Tibial artery (tissue), 4 donors: ENCODE measurements around the gene EPN2.
A peak's percentile ranks its signal among the peaks of the same experiment; 100 is the strongest.

Experiments
- DNase-seq, 2 donors: peaks; one replicate each; pipeline ENCODE4 v3.0.0-alpha.2; 2019
- H3K27ac ChIP-seq, 2 donors: fragments of 200-600 bp; sonication (generic) in 1 of 2; 1 replicate in 1 of 2; 2 replicates in 1 of 2; pipeline ENCODE4 v1.5.1; 2018 to 2019; ENCODE audit warnings: mild to moderate bottlenecking in 1 of 2
- H3K27me3 ChIP-seq, 2 donors: fragments of 200-600 bp; sonication (generic) in 1 of 2; one replicate each; pipeline versions ENCODE4 v1.5.1 to v1.6.0; 2016 to 2019
- H3K36me3 ChIP-seq, 3 donors: fragments of 200-600 bp; sonication (generic) in 2 of 3; one replicate each; pipeline ENCODE4 v1.5.1; 2016 to 2019; ENCODE audit warnings: mild to moderate bottlenecking in 2 of 3
- H3K4me1 ChIP-seq, 4 donors: fragments of 200-600 bp; sonication (generic) in 2 of 4; 1 replicate in 3 of 4; 2 replicates in 1 of 4; pipeline ENCODE4 v1.5.1; 2016 to 2019
- H3K4me3 ChIP-seq, 2 donors: fragments of 200-600 bp; sonication (generic) in 1 of 2; 1 replicate in 1 of 2; 2 replicates in 1 of 2; pipeline ENCODE4 v1.5.1; 2018 to 2019; ENCODE audit warnings: mild to moderate bottlenecking in 2 of 2
- H3K9me3 ChIP-seq, 3 donors: fragments of 200-600 bp; sonication (generic) in 1 of 3; one replicate each; pipeline ENCODE4 v1.5.1; 2016 to 2019
- intact Hi-C: fragments of 100-400 bp; cut with DNase I; formaldehyde crosslinking; loops from one replicate; pipeline ENCODE4 v1.15.0; 2023; ENCODE audit warnings: low total_unique reads
- TF ChIP-seq, protein P1 (sequence below), 2 experiments: fragments of 200-600 bp in 1 of 2; fragments of 450-650 bp in 1 of 2; IDR thresholded peaks; one replicate each; pipeline ENCODE4 v1.5.1; 2017 to 2019; ENCODE audit warnings: antibody characterized with exemption in 2 of 2, mild to moderate bottlenecking in 1 of 2, moderate library complexity in 1 of 2

EPN2 gene

DNA sequence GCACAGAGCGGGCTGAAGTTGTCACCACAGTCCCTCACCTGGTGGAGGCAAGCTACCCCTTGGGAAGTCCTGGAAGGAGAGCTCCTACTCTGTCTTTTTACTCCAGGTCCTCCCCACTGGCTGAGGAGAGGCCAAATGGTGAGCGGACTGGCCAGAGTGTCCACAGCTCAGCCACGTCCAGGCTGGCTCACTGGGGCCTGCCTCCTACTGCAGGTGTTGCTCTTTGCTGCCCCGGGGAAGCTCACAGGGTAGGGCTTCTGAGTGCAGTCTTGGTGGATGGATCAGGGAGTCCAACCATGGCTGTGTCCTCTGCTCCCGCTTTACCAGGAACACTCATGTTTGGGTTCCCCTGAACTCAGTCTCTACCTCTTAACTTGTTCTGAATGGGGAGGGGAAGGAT lies 122.7 kb downstream of the EPN2 start:
- TF ChIP-seq, protein P1, sequence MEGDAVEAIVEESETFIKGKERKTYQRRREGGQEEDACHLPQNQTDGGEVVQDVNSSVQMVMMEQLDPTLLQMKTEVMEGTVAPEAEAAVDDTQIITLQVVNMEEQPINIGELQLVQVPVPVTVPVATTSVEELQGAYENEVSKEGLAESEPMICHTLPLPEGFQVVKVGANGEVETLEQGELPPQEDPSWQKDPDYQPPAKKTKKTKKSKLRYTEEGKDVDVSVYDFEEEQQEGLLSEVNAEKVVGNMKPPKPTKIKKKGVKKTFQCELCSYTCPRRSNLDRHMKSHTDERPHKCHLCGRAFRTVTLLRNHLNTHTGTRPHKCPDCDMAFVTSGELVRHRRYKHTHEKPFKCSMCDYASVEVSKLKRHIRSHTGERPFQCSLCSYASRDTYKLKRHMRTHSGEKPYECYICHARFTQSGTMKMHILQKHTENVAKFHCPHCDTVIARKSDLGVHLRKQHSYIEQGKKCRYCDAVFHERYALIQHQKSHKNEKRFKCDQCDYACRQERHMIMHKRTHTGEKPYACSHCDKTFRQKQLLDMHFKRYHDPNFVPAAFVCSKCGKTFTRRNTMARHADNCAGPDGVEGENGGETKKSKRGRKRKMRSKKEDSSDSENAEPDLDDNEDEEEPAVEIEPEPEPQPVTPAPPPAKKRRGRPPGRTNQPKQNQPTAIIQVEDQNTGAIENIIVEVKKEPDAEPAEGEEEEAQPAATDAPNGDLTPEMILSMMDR (IDR thresholded peaks at IDR 0.05): no peak
- Histone ChIP-seq H3K4me3 (no peak overlapping the region), H3K9me3 (no peaks in the 10 kb centered on the region), H3K4me1 (peaks cover 0 to 23% (median 11%) of the 10 kb centered on the region in 4 donors), H3K27me3 (no peaks in the 10 kb centered on the region), H3K27ac (no peak overlapping the region), H3K36me3 (peaks cover 0 to 32% (median 0%) of the 10 kb centered on the region in 3 donors)
- peak in 1 of 2 donors; percentile 19 for DNase-seq
- intact Hi-C loops: loop anchor here (5.0 to 10.0 kb wide), 2 partner anchors 55 to 402 kb away; partner anchors contain the start of gene RNF112

DNA sequence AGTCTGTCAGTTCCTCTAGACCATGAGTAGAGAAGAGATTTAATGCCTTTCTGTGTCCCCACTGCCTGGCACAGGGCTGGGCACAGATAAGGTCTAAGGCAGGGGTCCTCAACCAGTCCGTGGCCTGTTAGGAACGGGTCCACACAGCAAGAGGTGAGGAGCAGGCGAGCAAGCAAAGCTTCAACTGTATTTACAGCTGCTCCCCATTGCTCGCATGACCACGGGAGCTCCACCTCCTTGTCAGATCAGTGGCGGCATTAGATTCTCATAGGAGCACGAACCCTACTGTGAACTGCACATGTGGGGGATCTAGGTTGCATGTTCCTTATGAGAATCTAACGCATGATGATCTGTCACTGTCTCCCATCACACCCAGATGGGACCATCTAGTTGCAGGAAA lies 123.6 kb downstream of the EPN2 start:
- H3K4me3 ChIP-seq: no peak overlapping the region
- H3K27me3 ChIP-seq: no peaks in the 10 kb centered on the region
- H3K4me1 ChIP-seq: peaks cover 0 to 23% (median 11%) of the 10 kb centered on the region in 4 donors
- intact Hi-C loops: loop anchor here (5.0 to 10.0 kb wide), 2 partner anchors 54 to 402 kb away; partner anchors contain the start of gene RNF112
- peaks cover 0 to 32% (median 0%) of the 10 kb centered on the region in 3 donors for H3K36me3 ChIP-seq
- no peak overlapping the region for H3K27ac ChIP-seq
- peak in 1 of 2 donors; percentile 10 for DNase-seq
- TF ChIP-seq, protein P1 (IDR thresholded peaks at IDR 0.05): no peak
- no peaks in the 10 kb centered on the region for H3K9me3 ChIP-seq

DNA sequence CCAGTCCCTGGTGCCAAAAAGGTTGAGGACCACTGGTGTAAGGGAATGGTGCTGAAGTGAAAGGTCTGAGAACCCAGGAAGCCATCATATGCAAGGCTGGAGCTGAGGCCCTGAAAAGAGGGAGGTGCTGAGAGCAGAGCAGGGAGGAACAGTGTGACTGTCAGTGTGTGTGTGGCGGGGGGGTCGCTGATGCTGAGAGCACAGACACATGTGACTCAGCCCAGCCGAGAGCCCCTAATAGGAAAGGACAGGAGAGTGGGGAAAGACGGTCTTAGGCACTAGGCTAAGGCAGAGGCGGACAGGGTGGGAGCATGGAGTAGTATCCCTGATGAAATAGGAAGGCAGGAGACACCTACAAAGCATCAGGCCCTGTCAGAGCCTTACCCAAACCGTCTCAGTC lies 124.2 kb downstream of the EPN2 start:
- no peaks in the 10 kb centered on the region for H3K9me3 ChIP-seq
- TF ChIP-seq, protein P1 (IDR thresholded peaks at IDR 0.05): no peak
- DNase-seq: peak; percentile 26 to 64
- intact Hi-C loops: loop anchor here (5.0 to 10.0 kb wide), 2 partner anchors 53 to 401 kb away; partner anchors contain the start of gene RNF112
- H3K4me1 ChIP-seq: peaks cover 0 to 23% (median 11%) of the 10 kb centered on the region in 4 donors
- H3K36me3 ChIP-seq: peaks cover 0 to 31% (median 0%) of the 10 kb centered on the region in 3 donors
- peak overlapping the region; percentile 85 to 95 for H3K27ac ChIP-seq
- H3K4me3 ChIP-seq: no peak overlapping the region
- H3K27me3 ChIP-seq: no peaks in the 10 kb centered on the region

DNA sequence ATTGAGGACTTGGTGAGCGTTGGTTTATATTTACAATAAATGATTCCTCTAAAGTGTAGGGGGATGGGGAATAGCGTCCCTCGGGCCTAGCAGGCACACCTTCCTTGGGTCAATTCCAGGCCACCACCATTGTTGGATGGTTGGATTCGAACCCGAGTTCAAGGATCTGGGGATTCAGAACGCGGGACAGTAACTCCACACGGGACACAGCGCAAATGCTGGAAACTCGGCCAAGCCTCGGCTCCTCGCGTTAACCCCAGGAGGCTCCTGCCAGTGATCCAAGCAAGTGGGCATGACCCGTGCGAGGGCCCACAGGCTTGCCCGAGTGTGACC lies 124.7 kb downstream of the EPN2 start:
- intact Hi-C loops: loop anchor here (5.0 to 10.0 kb wide), 2 partner anchors 53 to 400 kb away; partner anchors contain the start of gene RNF112
- H3K4me1 ChIP-seq: peaks cover 0 to 23% (median 11%) of the 10 kb centered on the region in 4 donors
- no peak for DNase-seq
- peak overlapping the region; percentile 85 to 95 for H3K27ac ChIP-seq
- peaks cover 0 to 25% (median 0%) of the 10 kb centered on the region in 3 donors for H3K36me3 ChIP-seq
- peak overlapping the region; percentile 64 to 92 for H3K4me3 ChIP-seq
- H3K27me3 ChIP-seq: no peaks in the 10 kb centered on the region
- no peaks in the 10 kb centered on the region for H3K9me3 ChIP-seq
- TF ChIP-seq, protein P1 (IDR thresholded peaks at IDR 0.05): no peak

DNA sequence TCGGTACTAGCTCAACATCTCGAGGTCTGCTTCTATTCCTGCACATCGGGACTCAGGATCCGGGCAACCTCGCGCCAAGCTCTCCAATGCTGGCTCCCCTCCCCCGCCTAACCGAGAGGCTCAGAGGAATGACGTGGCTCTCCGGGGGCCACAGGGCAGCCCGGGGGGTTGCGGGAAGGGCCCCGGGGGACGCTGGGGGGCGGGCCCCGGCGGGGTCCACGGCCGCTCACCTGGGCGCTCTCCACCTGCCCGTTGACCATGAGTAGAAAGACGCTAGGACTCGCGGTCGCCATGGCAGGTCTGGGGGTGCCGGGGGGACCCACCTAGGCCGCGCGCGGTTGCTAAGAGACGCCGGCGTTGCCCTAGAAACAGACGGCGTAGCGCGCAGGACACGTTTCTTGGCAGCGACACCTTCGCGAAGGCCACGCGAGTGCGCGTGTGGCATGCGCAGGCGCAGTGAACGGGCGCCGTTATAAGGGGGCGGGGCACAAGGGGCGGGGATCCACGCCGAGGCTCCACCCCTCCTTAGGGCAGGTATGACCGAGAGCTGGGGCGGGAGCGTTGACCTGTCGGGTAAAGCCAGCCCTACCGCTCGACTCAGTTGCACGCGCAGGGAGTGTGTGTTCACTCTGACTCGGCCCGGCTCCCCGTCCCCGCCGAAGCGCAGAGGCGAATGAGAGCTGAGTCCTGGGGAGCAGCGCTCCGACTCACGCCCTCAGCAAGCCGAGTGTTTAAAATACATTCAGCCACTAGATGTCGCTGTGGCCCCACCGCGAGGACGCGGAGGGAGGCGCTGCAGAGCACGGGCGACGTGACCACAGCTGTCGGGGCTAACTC lies 125.3 kb downstream of the EPN2 start, which contains the start of gene B9D1:
TSS of gene B9D1 (minus strand) at position 447 of the 837 bp plus-strand sequence. CDS start at position 293, 154 bp downstream.
- peak; percentile 89 to 97 for DNase-seq
- peaks cover 0 to 19% (median 0%) of the 10 kb centered on the region in 3 donors for H3K36me3 ChIP-seq
- intact Hi-C loops: loop anchor here (5.0 to 10.0 kb wide), 2 partner anchors 52 to 400 kb away; partner anchors contain the start of gene RNF112
- no peaks in the 10 kb centered on the region for H3K27me3 ChIP-seq
- TF ChIP-seq, protein P1 (IDR thresholded peaks at IDR 0.05): peak; percentile 95 to 99
- peaks cover 0 to 23% (median 11%) of the 10 kb centered on the region in 4 donors for H3K4me1 ChIP-seq
- H3K4me3 ChIP-seq: peak within 1 kb of the TSS; percentile 64 to 92
- peak within 1 kb of the TSS; percentile 85 to 95 for H3K27ac ChIP-seq
- no peaks in the 10 kb centered on the region for H3K9me3 ChIP-seq
